ENCODE measurements around the gene ZNF317.

DNA sequence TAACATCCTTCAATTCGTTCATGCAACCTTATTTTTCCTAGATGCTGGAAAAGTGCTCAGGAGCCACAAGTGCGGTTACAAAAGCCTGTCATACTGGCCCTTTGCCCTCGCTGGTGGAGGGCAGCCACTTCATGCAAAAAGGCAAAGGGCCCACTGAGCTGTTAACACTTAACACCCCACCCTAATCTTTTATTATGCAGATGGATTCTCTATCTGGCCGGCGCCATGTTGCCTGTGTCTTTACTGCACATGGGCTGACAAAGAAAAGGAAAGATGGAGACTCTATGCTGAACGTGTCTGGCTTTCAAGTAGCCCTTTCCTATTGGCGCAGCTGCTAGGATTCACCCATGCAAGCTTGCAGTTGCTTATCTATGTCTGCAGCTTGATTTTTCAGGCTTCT is 49.3 kb downstream of the ZNF317 start:
- no peak for TF ChIP-seq POLR2AphosphoS5 (IDR thresholded peaks at IDR 0.05)
- TF ChIP-seq, protein P1, sequence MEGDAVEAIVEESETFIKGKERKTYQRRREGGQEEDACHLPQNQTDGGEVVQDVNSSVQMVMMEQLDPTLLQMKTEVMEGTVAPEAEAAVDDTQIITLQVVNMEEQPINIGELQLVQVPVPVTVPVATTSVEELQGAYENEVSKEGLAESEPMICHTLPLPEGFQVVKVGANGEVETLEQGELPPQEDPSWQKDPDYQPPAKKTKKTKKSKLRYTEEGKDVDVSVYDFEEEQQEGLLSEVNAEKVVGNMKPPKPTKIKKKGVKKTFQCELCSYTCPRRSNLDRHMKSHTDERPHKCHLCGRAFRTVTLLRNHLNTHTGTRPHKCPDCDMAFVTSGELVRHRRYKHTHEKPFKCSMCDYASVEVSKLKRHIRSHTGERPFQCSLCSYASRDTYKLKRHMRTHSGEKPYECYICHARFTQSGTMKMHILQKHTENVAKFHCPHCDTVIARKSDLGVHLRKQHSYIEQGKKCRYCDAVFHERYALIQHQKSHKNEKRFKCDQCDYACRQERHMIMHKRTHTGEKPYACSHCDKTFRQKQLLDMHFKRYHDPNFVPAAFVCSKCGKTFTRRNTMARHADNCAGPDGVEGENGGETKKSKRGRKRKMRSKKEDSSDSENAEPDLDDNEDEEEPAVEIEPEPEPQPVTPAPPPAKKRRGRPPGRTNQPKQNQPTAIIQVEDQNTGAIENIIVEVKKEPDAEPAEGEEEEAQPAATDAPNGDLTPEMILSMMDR (IDR thresholded peaks at IDR 0.05), result no peak
- TF ChIP-seq EP300 (IDR thresholded peaks at IDR 0.05), result no peak
- TF ChIP-seq POLR2A (IDR thresholded peaks at IDR 0.05), result no peak
